IgD-negative memory B cell (primary cell): ENCODE results near the gene ACSF3. TPM values are rescaled to one million over a fixed set of nuclear protein-coding genes. Genes with fewer than 3 reads are reported as not detected.
"Not testable (repeated sequence)": the region's sequence is repeated elsewhere in the genome, so short reads cannot be mapped to it uniquely, and the experiment has no call there.

Experiments used
- H3K27ac Mint-ChIP-seq, 3 donors: one replicate each; pipeline ENCODE4 v1.8.0; 2020 to 2022; ENCODE audit warnings: mild to moderate bottlenecking in 3 of 3, mixed read lengths in 3 of 3, moderate library complexity in 1 of 3
- H3K27me3 Mint-ChIP-seq: one replicate; pipeline ENCODE4 v1.8.0; 2021; ENCODE audit warnings: mixed read lengths
- H3K36me3 Mint-ChIP-seq: one replicate; pipeline ENCODE4 v1.8.0; 2020; ENCODE audit warnings: mild to moderate bottlenecking, mixed read lengths
- H3K4me1 Mint-ChIP-seq, 3 donors: one replicate each; pipeline ENCODE4 v1.8.0; 2020 to 2022; ENCODE audit warnings: mixed read lengths in 3 of 3, mild to moderate bottlenecking in 1 of 3
- H3K4me3 Mint-ChIP-seq, 4 donors: one replicate each; pipeline ENCODE4 v1.8.0; 2020 to 2022; ENCODE audit warnings: mild to moderate bottlenecking in 4 of 4, mixed read lengths in 4 of 4, moderate library complexity in 3 of 4
- H3K9me3 Mint-ChIP-seq, 3 donors: one replicate each; pipeline ENCODE4 v1.8.0; 2020 to 2021; ENCODE audit warnings: mixed read lengths in 3 of 3, mild to moderate bottlenecking in 1 of 3
- polyA plus RNA-seq: library from polyadenylated mRNA; unstranded; fragments of 300-500 nt; fragmentation: Illumina TruSeq; gene quantifications from one replicate; pipeline ENCODE4 v1.2.3, GENCODE V29; 2021

The ACSF3 gene
- polyA plus RNA-seq, 1 donor from 2014 or later: 53.9 TPM

DNA sequence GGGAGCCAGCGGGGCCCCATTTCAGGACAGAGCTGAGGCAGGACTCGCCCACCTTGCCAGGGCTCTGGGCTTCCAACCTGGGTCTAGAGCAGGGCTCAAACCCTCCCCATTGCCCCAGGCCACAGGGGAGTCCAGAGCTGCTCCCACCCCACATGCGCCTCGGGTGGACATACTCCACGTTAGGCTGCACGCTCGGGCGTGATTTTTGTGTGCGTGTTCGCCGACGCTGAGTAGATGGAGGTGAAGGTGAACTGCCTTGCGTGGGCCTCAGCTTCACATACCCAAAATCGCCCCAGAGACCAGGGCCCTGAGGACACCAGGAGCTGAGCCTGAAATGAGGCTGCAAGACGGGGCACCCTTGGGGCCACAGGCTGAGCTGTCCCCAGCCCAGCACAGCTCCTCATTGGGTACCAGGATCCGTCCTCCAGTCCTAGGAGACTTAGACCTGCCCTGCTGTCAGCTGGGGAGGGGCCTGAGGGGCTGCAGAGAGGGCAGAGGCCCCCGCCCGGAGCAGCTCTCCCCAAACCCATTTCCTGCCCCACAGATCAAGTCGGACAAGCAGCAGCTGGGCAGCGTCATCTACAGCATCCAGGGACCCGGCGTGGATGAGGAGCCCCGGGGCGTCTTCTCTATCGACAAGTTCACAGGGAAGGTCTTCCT, 86.1 kb downstream of the ACSF3 start:
- Mint-ChIP-seq H3K4me1 (no peaks in the 10 kb centered on the region), H3K4me3 (no peak overlapping the region), H3K27ac (no peak overlapping the region), H3K27me3 (no peaks in the 10 kb centered on the region), H3K36me3 (no peaks in the 10 kb centered on the region), H3K9me3 (peaks cover 0 to 1% (median 0%) of the 10 kb centered on the region in 3 donors)

DNA sequence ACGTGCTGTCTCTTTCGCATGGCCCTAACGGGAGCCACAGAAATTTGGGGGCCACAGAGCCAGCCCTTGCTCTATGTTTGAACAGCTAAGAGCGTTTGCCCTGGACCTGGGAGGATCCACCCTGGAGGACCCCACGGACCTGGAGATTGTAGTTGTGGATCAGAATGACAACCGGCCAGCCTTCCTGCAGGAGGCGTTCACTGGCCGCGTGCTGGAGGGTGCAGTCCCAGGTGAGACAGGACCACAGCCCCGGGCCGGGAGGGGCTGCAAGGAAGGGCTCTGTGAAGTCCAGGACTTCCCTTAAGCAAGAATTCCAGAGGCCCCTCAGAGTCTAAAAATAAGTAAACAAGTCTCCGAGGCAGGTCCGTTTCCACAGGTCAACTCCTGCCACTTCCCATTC, 89.8 kb downstream of the ACSF3 start:
- Mint-ChIP-seq H3K4me3 (peak overlapping the region in 1 of 4 donors; percentile 29), H3K4me1 (peaks cover 0 to 2% (median 0%) of the 10 kb centered on the region in 3 donors), H3K27me3 (no peaks in the 10 kb centered on the region), H3K36me3 (no peaks in the 10 kb centered on the region), H3K9me3 (peaks cover 0 to 1% (median 0%) of the 10 kb centered on the region in 3 donors), H3K27ac (peak overlapping the region in 1 of 3 donors; percentile 82)

DNA sequence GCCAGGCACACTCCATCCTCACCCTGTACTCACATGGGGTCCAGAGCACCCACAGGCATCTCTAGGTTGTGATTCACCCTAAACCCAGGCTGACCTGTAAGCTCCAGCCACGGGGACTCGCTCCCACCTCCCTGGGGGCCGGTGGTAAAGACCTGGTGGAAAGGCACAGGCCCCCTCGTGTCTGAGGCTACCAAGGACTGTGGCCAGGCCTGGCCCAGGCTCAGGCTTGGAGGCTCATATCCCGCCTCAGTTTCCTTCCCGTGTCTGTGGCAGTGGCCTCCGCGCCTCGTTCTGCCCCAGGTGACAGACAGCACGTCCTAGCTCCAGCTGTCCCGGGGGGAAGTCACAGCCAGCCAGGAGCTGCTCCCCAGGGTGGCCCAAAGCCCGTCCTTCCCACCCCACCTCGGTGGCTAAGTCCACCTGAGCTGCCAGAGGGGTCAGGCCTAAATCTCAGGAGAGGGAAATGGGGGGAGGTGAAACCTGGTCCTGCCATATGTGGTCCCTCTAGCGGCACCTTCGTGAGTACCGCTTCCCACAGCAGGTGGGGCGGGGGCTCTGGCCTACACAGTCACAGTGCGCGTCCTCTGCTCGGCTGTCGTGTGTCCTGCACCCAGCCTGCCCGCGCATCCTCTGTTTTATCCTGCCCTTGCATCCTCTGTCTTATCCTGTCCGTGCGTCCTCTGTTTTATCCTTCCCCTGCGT, 90.5 kb downstream of the ACSF3 start:
- Mint-ChIP-seq H3K36me3 (no peaks in the 10 kb centered on the region), H3K4me1 (peaks cover 0 to 2% (median 0%) of the 10 kb centered on the region in 3 donors), H3K9me3 (peaks cover 0 to 1% (median 0%) of the 10 kb centered on the region in 3 donors), H3K27me3 (no peaks in the 10 kb centered on the region), H3K27ac (peak overlapping the region in 1 of 3 donors; percentile 91), H3K4me3 (peak overlapping the region in 1 of 4 donors; percentile 55)

DNA sequence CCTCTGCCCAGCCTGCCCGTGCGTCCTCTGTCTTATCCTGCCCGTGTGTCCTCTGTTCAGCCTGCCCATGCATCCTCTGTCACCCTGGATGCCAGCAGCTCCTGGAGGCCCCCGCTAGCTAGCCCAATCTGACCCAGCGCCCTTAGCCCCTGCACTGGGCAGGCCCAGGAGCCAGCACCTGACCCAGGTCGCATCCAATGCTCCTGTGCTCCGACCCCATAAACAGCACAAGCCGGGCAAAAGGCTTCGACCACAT, 91.0 kb downstream of the ACSF3 start:
- H3K4me3 Mint-ChIP-seq: peak overlapping the region in 1 of 4 donors; percentile 55
- H3K27me3 Mint-ChIP-seq: no peaks in the 10 kb centered on the region
- H3K9me3 Mint-ChIP-seq: peaks cover 0 to 1% (median 0%) of the 10 kb centered on the region in 3 donors
- peaks cover 0 to 2% (median 0%) of the 10 kb centered on the region in 3 donors for H3K4me1 Mint-ChIP-seq
- H3K36me3 Mint-ChIP-seq: no peaks in the 10 kb centered on the region
- H3K27ac Mint-ChIP-seq: peak overlapping the region in 1 of 3 donors; percentile 91

DNA sequence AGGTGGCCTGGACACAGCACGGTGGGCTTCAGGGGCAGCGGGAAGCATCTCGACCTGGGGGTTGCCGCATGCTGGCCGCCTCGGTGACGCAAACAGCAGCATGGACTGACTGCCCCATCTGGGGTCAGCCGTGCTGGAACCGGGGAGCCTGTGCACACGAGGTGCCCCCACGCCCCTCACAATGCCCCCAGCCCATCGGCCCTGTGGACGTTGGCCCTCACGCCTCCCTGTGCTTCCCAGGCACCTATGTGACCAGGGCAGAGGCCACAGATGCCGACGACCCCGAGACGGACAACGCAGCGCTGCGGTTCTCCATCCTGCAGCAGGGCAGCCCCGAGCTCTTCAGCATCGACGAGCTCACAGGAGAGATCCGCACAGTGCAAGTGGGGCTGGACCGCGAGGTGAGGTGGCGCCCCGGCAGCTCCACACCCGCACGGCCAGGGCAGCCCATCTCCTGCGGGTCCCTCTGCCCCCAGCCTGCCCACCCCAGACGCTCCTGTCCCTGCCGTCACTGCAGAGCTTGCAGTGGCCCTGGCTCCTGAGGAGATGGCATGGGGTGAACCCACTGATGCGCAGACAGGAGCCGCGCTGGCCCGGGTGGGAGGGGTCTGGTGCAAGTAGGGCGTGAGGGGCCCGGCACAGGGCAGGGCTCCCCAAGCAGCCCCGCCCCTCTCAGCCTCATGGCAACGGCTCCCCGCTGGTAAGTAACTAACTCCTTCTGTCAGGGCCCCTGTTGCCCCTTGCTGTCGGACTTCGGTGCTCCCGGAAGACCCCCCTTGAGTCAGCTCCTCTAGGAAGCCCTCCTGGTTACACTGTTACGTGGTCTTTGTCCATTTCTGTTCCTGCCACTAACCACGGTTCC, 91.5 kb downstream of the ACSF3 start:
- Mint-ChIP-seq H3K4me1 (peaks cover 0 to 2% (median 0%) of the 10 kb centered on the region in 3 donors), H3K27me3 (no peaks in the 10 kb centered on the region), H3K4me3 (peak overlapping the region in 1 of 4 donors; percentile 50), H3K9me3 (peaks cover 0 to 1% (median 0%) of the 10 kb centered on the region in 3 donors), H3K36me3 (no peaks in the 10 kb centered on the region), H3K27ac (peak overlapping the region; percentile 23 to 91 (median 80))

DNA sequence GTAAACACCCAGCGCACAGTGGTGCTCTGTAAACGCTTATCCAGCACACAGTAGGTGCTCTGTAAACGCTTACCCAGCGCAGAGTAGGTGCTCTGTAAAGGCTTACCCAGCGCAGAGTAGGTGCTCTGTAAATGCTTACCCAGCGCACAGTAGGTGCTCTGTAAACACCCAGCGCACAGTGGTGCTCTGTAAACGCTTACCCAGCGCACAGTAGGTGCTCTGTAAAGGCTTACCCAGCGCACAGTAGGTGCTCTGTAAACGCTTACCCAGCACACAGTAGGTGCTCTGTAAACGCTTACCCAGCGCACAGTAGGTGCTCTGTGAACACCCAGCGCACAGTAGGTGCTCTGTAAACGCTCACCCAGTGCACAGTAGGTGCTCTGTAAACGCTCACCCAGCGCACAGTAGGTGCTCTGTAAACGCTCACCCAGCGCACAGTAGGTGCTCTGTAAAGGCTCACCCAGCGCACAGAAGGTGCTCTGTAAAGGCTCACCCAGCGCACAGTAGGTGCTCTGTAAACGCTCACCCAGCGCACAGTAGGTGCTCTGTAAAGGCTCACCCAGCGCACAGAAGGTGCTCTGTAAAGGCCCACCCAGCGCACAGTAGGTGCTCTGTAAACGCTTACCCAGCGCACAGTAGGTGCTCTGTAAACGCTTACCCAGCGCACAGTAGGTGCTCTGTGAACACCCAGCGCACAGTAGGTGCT, 92.4 kb downstream of the ACSF3 start:
- not testable (repeated sequence) for H3K36me3 Mint-ChIP-seq, H3K4me1 Mint-ChIP-seq, H3K9me3 Mint-ChIP-seq, H3K27me3 Mint-ChIP-seq
- H3K4me3 Mint-ChIP-seq: peak overlapping the region in 1 of 4 donors; percentile 50
- H3K27ac Mint-ChIP-seq: peak overlapping the region in 2 of 3 donors; percentile 80 to 91

DNA sequence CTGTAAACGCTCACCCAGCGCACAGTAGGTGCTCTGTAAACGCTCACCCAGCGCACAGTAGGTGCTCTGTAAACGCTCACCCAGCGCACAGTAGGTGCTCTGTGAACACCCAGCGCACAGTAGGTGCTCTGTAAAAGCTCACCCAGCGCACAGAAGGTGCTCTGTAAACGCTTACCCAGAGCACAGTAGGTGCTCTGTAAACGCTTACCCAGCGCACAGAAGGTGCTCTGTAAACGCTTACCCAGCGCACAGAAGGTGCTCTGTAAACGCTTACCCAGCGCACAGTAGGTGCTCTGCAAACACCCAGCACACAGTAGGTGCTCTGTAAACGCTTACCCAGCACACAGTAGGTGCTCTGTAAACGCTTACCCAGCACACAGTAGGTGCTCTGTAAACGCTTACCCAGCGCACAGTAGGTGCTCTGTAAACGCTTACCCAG, 93.0 kb downstream of the ACSF3 start:
- H3K4me1 Mint-ChIP-seq, H3K9me3 Mint-ChIP-seq, H3K4me3 Mint-ChIP-seq, H3K36me3 Mint-ChIP-seq, H3K27me3 Mint-ChIP-seq: not testable (repeated sequence)
- peak overlapping the region in 2 of 3 donors; percentile 89 to 96 for H3K27ac Mint-ChIP-seq

DNA sequence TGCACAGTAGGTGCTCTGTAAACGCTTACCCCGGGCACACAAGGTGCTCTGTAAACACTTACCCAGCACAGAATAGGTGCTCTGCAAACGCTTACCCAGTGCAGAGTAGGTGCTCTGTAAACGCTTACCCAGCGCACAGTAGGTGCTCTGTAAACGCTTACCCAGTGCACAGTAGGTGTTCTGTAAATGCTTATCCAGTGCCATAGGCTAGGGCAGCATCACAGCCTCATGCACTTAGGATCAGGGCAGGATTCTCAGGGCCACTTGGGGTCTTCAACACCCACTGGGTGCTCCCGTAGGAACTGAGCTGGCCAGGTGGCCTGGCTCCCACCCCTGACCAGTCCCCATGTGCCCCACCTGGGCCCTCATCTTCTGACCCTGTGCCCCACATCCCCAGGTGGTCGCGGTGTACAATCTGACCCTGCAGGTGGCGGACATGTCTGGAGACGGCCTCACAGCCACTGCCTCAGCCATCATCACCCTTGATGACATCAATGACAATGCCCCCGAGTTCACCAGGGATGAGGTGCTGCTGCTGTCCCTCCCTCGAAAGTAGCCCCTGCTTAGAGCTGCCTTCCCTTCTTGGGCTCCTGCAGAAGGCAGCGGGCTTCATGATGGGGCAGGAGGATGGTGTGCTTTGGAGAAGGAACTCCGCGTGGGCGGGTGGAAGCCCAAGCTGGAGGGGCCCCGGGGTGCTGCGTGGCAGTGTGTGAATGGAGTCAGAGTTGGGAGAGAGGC, 93.5 kb downstream of the ACSF3 start:
- Mint-ChIP-seq H3K4me1 (peaks cover 0 to 2% (median 2%) of the 10 kb centered on the region in 3 donors), H3K4me3 (peak overlapping the region in 1 of 4 donors; percentile 53), H3K27me3 (no peaks in the 10 kb centered on the region), H3K36me3 (no peaks in the 10 kb centered on the region), H3K9me3 (peaks cover 0 to 1% (median 0%) of the 10 kb centered on the region in 3 donors), H3K27ac (peak overlapping the region; percentile 86 to 96 (median 89))

DNA sequence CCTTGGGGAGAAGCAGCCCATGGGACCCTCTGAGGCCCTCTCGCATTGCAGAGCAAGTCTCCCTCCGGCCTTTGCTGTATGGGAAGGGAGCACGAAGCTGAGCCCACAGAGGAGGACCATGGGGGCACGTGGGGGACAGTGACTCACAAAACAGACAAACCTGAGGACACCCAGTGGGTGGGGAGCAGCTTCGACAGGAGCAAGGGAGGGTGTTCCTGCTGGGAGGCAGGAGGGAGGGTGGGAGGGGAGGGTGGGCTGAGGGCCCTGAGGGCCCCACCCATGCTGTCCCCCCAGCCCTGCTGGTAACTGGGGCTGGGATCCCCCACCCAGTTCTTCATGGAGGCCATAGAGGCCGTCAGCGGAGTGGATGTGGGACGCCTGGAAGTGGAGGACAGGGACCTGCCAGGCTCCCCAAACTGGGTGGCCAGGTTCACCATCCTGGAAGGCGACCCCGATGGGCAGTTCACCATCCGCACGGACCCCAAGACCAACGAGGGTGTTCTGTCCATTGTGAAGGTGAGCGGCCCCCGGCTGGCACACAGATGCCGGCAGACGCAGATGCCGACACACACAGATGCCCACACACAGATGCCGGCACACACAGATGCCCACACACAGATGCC, 94.2 kb downstream of the ACSF3 start:
- H3K27me3 Mint-ChIP-seq: no peaks in the 10 kb centered on the region
- peaks cover 0 to 2% (median 2%) of the 10 kb centered on the region in 3 donors for H3K4me1 Mint-ChIP-seq
- H3K36me3 Mint-ChIP-seq: no peaks in the 10 kb centered on the region
- peak overlapping the region in 1 of 4 donors; percentile 53 for H3K4me3 Mint-ChIP-seq
- peaks cover 0 to 1% (median 0%) of the 10 kb centered on the region in 3 donors for H3K9me3 Mint-ChIP-seq
- peak overlapping the region in 2 of 3 donors; percentile 89 to 96 for H3K27ac Mint-ChIP-seq

DNA sequence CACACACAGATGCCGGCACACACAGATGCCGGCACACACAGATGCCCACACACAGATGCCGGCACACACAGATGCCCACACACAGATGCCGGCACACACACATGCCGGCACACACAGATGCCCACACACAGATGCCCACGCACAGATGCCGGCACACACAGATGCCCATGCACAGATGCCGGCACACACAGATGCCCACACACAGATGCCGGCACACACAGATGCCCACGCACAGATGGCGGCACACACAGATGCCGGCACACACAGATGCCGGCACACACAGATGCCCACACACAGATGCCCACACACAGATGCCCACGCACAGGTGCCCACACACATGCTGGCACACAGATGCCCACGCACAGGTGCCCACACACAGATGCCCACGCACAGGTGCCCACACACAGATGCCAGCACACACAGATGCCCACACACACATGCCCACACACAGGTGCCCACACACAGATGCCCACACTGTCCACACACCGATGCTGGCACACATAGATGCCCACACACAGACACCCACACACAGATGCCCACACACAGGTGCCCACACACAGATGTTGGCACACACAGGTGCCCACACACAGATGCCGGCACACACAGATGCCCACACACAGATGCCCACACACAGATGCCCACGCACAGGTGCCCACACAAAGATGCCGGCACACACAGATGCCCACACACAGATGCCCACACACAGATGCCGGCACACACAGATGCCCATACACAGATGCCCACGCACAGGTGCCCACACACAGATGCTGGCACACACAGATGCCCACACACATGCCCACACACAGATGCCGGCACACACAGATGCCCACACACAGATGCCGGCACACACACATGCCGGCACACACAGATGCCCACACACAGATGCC, 95.1 kb downstream of the ACSF3 start:
- H3K9me3 Mint-ChIP-seq, H3K27ac Mint-ChIP-seq, H3K36me3 Mint-ChIP-seq, H3K27me3 Mint-ChIP-seq, H3K4me1 Mint-ChIP-seq: not testable (repeated sequence)
- H3K4me3 Mint-ChIP-seq: peak overlapping the region in 1 of 4 donors; percentile 66

DNA sequence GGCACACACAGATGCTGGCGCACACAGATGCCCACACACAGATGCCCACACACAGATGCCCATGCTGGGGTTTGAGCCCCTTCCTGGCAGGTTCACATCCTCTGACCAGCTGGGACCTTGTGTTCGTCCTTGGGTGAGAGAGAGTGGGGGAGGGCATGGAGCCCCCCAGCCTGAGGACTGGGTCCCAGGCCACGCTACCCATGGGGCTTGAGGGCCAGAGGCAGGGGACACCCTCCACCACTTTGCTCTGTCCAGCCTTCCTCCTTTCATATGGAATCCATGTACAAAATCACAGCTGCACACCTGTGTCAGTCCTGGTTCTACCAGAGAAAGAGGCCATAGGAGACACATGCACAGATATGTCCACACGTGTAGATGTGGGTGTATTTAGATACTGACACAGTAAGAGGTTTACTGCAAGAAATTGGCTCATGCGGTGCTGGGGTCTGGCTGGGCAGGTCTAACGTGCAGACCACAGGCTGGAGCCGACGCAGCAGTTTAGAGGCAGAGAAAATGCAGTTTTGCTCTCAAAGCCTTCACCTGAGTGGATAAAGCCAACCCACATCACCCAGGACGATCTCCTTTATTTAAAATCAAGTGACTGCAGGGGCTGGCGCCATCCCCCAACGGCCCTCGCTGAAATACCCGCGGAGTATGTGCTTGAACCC, 95.8 kb downstream of the ACSF3 start:
- peaks cover 0 to 2% (median 2%) of the 10 kb centered on the region in 3 donors for H3K4me1 Mint-ChIP-seq
- H3K4me3 Mint-ChIP-seq: peak overlapping the region in 1 of 4 donors; percentile 66
- no peaks in the 10 kb centered on the region for H3K27me3 Mint-ChIP-seq
- H3K9me3 Mint-ChIP-seq: no peaks in the 10 kb centered on the region
- H3K27ac Mint-ChIP-seq: peak overlapping the region in 2 of 3 donors; percentile 74 to 88
- H3K36me3 Mint-ChIP-seq: no peaks in the 10 kb centered on the region

DNA sequence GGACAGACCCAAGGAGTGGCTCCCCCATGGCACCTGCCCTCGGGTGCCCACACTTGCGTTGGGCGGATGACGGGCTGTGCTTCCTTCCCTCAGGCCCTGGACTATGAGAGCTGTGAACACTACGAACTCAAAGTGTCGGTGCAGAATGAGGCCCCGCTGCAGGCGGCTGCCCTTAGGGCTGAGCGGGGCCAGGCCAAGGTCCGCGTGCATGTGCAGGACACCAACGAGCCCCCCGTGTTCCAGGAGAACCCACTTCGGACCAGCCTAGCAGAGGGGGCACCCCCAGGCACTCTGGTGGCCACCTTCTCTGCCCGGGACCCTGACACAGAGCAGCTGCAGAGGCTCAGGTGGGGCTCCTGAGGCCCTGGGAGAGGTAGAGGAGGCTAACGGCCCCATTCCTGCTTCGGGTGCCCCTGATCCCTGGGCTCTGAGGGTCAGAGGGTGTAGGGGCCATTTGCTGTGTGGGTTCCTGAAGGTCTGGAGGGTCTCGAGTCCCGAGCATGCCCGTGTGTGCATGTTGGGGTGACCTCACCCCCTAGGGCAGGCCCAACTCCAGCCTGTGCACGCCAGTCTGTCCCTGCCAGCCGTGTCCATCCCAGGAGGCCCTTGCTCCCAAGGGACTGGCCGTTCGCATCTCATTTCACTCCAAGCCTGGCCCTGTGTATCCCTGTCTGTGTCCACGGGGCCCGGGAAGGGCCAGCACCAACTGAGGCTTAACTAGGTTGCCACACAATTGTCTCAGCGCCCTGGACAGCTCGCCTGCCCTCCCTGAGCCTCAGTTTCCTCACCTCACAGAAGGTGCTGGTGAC, 96.7 kb downstream of the ACSF3 start:
- H3K9me3 Mint-ChIP-seq: no peaks in the 10 kb centered on the region
- peak overlapping the region; percentile 74 to 88 (median 83) for H3K27ac Mint-ChIP-seq
- H3K4me1 Mint-ChIP-seq: peaks cover 0 to 4% (median 2%) of the 10 kb centered on the region in 3 donors
- H3K36me3 Mint-ChIP-seq: no peaks in the 10 kb centered on the region
- no peaks in the 10 kb centered on the region for H3K27me3 Mint-ChIP-seq
- peak overlapping the region in 1 of 4 donors; percentile 20 for H3K4me3 Mint-ChIP-seq
